Astrocyte (in vitro differentiated cells and primary cell): ENCODE results near the gene FRYL.

Experiments used
- EZH2 ChIP-seq: IDR thresholded peaks from 2 replicates; pipeline ENCODE4 v1.6.1; 2012; ENCODE audit warnings: mild to moderate bottlenecking, low read length, inconsistent platforms; ENCODE audit not compliant: insufficient read depth
- TF ChIP-seq, protein P1 (sequence below): IDR thresholded peaks from 2 replicates; pipeline ENCODE4 v1.5.1; 2011; ENCODE audit warnings: low read depth, mild to moderate bottlenecking, inconsistent platforms, low read length, moderate library complexity; ENCODE audit not compliant: insufficient read depth

DNA sequence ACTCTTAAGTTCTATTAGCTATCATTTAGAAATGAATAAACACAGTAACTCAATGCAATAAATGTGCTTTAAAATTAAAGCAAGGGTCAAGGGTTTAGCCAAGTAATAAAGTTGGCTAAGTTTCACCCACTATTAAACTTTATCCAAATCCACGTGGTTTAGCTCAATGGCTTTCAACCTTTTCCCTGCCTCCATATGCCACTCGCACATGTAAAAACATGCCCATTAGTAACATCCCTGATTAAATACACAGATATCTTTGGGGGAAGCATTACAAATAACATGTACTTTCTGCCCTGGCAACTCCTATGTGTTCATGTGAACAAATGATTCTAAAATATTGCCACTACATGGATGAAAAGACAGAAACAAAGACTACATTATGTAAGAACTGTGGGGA is 159.2 kb downstream of the FRYL start:
- TF ChIP-seq, protein P1, sequence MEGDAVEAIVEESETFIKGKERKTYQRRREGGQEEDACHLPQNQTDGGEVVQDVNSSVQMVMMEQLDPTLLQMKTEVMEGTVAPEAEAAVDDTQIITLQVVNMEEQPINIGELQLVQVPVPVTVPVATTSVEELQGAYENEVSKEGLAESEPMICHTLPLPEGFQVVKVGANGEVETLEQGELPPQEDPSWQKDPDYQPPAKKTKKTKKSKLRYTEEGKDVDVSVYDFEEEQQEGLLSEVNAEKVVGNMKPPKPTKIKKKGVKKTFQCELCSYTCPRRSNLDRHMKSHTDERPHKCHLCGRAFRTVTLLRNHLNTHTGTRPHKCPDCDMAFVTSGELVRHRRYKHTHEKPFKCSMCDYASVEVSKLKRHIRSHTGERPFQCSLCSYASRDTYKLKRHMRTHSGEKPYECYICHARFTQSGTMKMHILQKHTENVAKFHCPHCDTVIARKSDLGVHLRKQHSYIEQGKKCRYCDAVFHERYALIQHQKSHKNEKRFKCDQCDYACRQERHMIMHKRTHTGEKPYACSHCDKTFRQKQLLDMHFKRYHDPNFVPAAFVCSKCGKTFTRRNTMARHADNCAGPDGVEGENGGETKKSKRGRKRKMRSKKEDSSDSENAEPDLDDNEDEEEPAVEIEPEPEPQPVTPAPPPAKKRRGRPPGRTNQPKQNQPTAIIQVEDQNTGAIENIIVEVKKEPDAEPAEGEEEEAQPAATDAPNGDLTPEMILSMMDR, result no peak
- no peak for TF ChIP-seq EZH2
